Mucosa of descending colon (tissue), 3 donors: ENCODE measurements around the gene CEACAM6. TPM values are rescaled to one million over a fixed set of nuclear protein-coding genes. Genes with fewer than 3 reads are reported as not detected.

Source experiments
- ATAC-seq: fragments of 200-7000 bp; cut with Tn5 transposase; one replicate; pipeline ENCODE4 v1.9.1; 2020; ENCODE audit warnings: mild to moderate bottlenecking, moderate library complexity
- DNase-seq, 3 donors: peaks; one replicate each; pipeline ENCODE4 v3.0.0-alpha.2; 2020
- H3K36me3 ChIP-seq: fragments of 200-600 bp; one replicate; pipeline ENCODE4 v1.8.0; 2021; ENCODE audit warnings: low read depth, mild to moderate bottlenecking
- H3K4me1 ChIP-seq: fragments of 200-600 bp; one replicate; pipeline ENCODE4 v1.8.0; 2021; ENCODE audit warnings: low read depth, mild to moderate bottlenecking
- H3K4me3 ChIP-seq: fragments of 200-600 bp; one replicate; pipeline ENCODE4 v1.8.0; 2021; ENCODE audit warnings: mild to moderate bottlenecking
- H3K9me3 ChIP-seq: fragments of 200-600 bp; one replicate; pipeline ENCODE4 v1.8.0; 2021; ENCODE audit warnings: mild to moderate bottlenecking
- CTCF ChIP-seq: fragments of 200-600 bp; IDR thresholded peaks from one replicate; pipeline ENCODE4 v1.8.0; 2022; ENCODE audit warnings: antibody characterized with exemption, mild to moderate bottlenecking
- intact Hi-C, 2 donors: fragments of 100-400 bp; cut with DNase I in 1 of 2; cut with micrococcal nuclease in 1 of 2; formaldehyde crosslinking; loops; one replicate each; pipeline versions ENCODE4 v1.11.0 to v1.11.1; 2022; cut with DNase I, micrococcal nuclease
- total RNA-seq, 3 donors: library from RNA; stranded (reverse); fragmentation: NEBNext Ultra II Directional in 2 of 3; extraction: Animal tissue kit (Norgen Biotek cat#: 25700) in 2 of 3; gene quantifications; one replicate each; pipeline versions ENCODE4 v1.2.1 to v1.2.4, GENCODE V29; 2021 to 2023
- donor health status: DM: no; HTN: no; CAD: no; lungs with moderate emphysema.
- donor health status: DM: no; HTN: no; CAD: no.
- donor health status: DM: no; HTN: yes; CAD: no.

CEACAM6 gene
- total RNA-seq, 3 donors from 2014 or later: 249 to 1,767 (median 431) TPM

GRCh38 chr19:41801792-41802211, 46.5 kb downstream of the CEACAM6 start:
- H3K4me3 ChIP-seq: no peak overlapping the region
- H3K9me3 ChIP-seq: no peaks in the 10 kb centered on the region
- intact Hi-C loops: no loop called here
- no peak for TF ChIP-seq CTCF
- H3K4me1 ChIP-seq: peaks cover 4% of the 10 kb centered on the region
- ATAC-seq: peak; percentile 76
- no peaks in the 10 kb centered on the region for H3K36me3 ChIP-seq
- peak in 1 of 3 donors; percentile 49 for DNase-seq

DNA sequence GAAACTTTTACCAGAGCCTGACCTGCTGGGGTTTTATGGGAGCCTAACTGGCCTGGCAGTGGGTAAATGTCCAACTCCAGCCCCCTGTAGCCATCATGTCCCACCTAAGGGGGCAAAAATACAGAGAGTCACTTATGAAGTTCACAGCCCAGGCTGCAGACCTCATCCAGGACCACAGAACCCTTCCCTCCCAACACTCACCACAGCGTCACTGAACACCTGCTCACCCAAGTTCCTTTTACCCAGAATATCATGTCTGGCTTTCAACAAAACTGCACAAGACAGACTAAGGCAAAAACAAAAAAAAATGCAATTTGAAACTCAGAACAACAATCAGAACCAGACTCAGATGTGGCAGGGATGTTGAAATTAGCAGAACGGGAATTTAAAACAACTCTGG, 47.4 kb downstream of the CEACAM6 start:
- Histone ChIP-seq H3K4me1 (peaks cover 4% of the 10 kb centered on the region), H3K36me3 (no peaks in the 10 kb centered on the region), H3K9me3 (no peaks in the 10 kb centered on the region), H3K4me3 (no peak overlapping the region)
- no peak for TF ChIP-seq CTCF
- ATAC-seq (no peak), DNase-seq (no peak)
- intact Hi-C loops: no loop called here

- H3K4me3 ChIP-seq: no peak overlapping the region
- H3K9me3 ChIP-seq: no peaks in the 10 kb centered on the region
- no peaks in the 10 kb centered on the region for H3K36me3 ChIP-seq
- DNase-seq (no peak), ATAC-seq (no peak)
- intact Hi-C loops: no loop called here
- TF ChIP-seq CTCF: no peak
- peaks cover 4% of the 10 kb centered on the region for H3K4me1 ChIP-seq
Observed at GRCh38 chr19:41804336-41804735, 49.0 kb downstream of the CEACAM6 start.

- no peak for DNase-seq
- H3K9me3 ChIP-seq: no peaks in the 10 kb centered on the region
- TF ChIP-seq CTCF: no peak
- ATAC-seq: no peak
- H3K36me3 ChIP-seq: no peaks in the 10 kb centered on the region
- peaks cover 1% of the 10 kb centered on the region for H3K4me1 ChIP-seq
- intact Hi-C loops: no loop called here
- no peak overlapping the region for H3K4me3 ChIP-seq
Observed at GRCh38 chr19:41807176-41807575, 51.8 kb downstream of the CEACAM6 start.

DNA sequence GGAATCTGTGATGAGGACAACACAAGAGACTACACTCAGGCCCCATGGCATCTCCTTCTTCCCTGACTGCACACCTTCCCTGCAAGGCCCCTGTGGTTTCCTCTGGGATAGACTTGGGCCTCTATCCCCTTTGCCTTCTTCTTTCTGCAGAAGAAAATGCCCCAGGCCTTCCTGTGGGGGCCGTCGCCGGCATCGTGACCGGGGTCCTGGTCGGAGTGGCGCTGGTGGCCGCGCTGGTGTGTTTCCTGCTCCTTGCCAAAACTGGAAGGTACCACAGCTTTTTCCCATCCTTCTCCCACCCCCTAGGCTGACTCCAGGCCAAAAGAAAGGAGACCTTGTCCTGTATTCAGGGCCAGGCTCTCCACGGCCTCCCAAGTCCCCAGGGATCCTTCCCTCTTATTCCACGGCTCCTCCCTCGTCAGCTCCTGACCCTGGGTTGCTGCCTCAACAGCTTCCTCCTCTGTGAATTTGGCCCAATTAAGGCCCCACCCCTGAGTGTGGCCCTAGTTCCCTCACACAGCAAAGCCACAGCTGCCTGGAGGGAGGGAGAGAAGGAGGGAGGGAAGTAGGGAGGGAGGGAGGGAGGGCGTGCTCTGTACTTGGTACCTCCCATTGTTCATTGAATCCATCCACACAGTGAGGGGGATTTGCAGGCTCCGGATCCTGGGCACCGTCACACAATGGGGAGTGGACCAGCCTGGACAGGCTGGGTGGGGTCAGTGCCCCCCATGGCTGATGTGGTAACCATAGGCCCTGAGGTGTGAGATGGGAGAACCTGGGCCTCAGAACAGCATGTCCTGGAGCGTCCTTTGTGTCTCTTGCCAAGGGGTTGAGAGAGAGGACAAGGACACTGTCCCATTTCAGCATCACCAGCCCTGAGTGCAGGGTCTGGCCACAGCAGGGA, 53.6 kb downstream of the CEACAM6 start:
- no peak for DNase-seq
- peak; percentile 70 for ATAC-seq

More for the DNA sequence above, 53.6 kb downstream of the CEACAM6 start:
- no peak for TF ChIP-seq CTCF
- H3K9me3 ChIP-seq: no peaks in the 10 kb centered on the region
- no peaks in the 10 kb centered on the region for H3K4me1 ChIP-seq
- no peak overlapping the region for H3K4me3 ChIP-seq
- H3K36me3 ChIP-seq: no peaks in the 10 kb centered on the region
- intact Hi-C loops: no loop called here
